Measurements from ENCODE around the gene BNC2.

BNC2 gene

DNA sequence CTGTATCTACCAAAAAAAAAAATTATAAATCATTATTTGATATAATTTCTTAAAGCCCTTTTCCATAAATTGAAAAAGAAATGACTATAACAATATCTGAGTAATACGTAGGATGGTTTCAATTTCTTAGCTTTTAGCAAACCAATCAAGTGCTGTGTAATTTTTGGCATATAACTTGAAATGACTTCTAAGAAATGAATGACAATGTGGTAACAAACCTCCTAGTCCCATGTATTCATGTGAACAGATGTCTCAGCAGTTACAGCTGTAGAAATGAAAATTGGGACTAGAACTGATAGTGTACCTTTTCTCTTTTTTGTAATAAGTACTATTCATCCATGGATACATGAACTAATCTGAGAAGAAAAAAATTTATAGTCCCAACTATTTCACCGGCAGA, 307.0 kb downstream of the BNC2 start:
- H3K36me3 ChIP-seq (ENCODE audit: insufficient read depth, low read length), result no peaks in the 10 kb centered on the region
- peaks cover 10% of the 10 kb centered on the region for H3K4me1 ChIP-seq (ENCODE audit: insufficient read depth, low read length)
- H3K9me3 ChIP-seq (ENCODE audit: insufficient read depth, low read depth, low read length), result no peaks in the 10 kb centered on the region
- H3K27me3 ChIP-seq (ENCODE audit: insufficient read depth, low read length), result no peaks in the 10 kb centered on the region
- H3K9ac ChIP-seq (ENCODE audit: low read depth, low read length), result no peak overlapping the region
- 100% methylated on average over 1 of the region's 2 CpGs for WGBS
- H3K4me3 ChIP-seq (ENCODE audit: low read length), result no peak overlapping the region
- no peak overlapping the region for H3K27ac ChIP-seq (ENCODE audit: low read depth, low read length)

DNA sequence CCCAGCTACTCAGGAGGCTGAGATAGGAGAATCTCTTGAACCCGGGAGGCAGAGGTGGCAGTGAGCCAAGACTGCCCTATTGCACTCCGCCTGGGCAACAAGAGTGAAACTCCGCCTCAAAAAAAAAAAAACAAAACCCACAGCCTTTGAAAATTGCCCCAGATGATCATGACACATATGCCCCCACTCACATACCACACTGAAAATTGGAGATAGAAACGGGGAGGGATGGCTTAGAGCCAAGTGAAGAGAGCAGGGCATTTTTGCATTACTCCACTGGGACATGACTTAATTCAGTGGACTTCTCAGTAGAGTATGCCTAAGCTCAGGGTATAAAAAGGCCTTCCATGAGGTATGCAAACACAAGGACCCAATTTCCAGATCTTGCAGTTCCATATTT, 309.3 kb downstream of the BNC2 start:
- Histone ChIP-seq H3K27ac (ENCODE audit: low read depth, low read length) (no peak overlapping the region), H3K4me3 (ENCODE audit: low read length) (no peak overlapping the region), H3K4me1 (ENCODE audit: insufficient read depth, low read length) (no peaks in the 10 kb centered on the region), H3K27me3 (ENCODE audit: insufficient read depth, low read length) (no peaks in the 10 kb centered on the region), H3K9ac (ENCODE audit: low read depth, low read length) (no peak overlapping the region), H3K36me3 (ENCODE audit: insufficient read depth, low read length) (no peaks in the 10 kb centered on the region), H3K9me3 (ENCODE audit: insufficient read depth, low read depth, low read length) (no peaks in the 10 kb centered on the region)
- 92% methylated on average over 4 of the region's 4 CpGs for WGBS

DNA sequence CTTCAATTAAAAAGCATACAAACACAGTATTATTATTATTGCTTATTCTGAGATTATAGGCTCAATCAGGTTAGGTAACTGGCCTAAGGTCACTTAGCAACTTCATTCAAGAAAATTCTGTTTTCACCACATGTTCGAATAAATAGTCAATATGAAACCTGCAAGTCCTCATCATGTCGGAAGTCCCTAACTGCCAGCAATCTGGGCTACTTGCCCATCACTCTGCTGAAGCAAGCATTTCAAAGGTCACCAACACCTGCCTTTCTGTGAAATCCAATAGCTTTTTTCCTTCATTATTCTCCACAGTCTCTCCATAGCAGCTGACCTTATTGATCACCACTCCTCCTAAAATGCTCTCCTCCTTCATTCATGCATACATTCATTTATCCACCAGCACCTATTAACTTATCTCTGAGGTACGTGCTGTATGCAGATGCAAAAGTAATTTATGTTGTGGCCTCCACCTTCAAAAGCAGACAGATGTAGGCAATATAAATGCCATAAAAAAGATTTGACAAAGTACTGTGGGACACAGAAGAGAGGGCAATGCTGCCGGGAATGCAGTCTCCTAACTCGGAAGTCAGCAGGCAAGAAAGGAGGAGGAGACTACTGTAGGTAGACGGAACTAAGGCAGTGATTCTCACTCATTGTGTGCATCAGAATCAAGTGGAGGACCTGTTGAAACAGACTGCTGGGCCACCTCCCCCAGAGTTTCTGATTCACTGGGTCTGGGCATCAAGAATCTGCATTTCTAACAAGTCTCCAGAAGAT, 310.9 kb downstream of the BNC2 start:
- Histone ChIP-seq H3K27me3 (ENCODE audit: insufficient read depth, low read length) (no peaks in the 10 kb centered on the region), H3K9me3 (ENCODE audit: insufficient read depth, low read depth, low read length) (no peaks in the 10 kb centered on the region), H3K36me3 (ENCODE audit: insufficient read depth, low read length) (no peaks in the 10 kb centered on the region), H3K9ac (ENCODE audit: low read depth, low read length) (no peak overlapping the region), H3K27ac (ENCODE audit: low read depth, low read length) (no peak overlapping the region), H3K4me1 (ENCODE audit: insufficient read depth, low read length) (no peaks in the 10 kb centered on the region), H3K4me3 (ENCODE audit: low read length) (no peak overlapping the region)
- WGBS, result 88% methylated on average over 6 of the region's 6 CpGs

DNA sequence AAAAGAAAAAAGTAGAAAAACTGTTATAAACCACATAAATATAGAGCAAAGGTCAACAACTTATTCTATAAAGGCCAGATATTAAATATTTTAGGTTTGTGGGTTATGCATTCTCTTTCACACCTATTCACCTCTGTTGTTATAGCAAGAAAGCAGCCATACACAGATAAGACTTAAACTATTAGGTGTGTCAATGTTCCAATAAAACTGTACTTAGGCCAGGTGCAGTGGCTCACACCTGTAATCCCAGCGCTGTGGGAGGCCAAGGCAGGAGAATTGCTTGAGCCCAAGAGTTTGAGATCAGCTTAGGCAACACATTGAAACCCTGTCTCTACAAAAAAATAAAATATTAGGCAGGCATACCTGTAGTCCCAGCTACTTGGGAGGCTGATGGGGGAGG, 314.7 kb downstream of the BNC2 start:
- 100% methylated on average over 1 of the region's 1 CpG for whole genome bisulfite sequencing
- no peaks in the 10 kb centered on the region for H3K9me3 ChIP-seq (ENCODE audit: insufficient read depth, low read depth, low read length)
- H3K27me3 ChIP-seq (ENCODE audit: insufficient read depth, low read length), result no peaks in the 10 kb centered on the region
- H3K27ac ChIP-seq (ENCODE audit: low read depth, low read length), result no peak overlapping the region
- peaks cover 9% of the 10 kb centered on the region; the same call in 1 of the 2 replicates for H3K36me3 ChIP-seq (ENCODE audit: insufficient read depth, low read length)
- H3K4me1 ChIP-seq (ENCODE audit: insufficient read depth, low read length), result no peaks in the 10 kb centered on the region
- no peak overlapping the region for H3K9ac ChIP-seq (ENCODE audit: low read depth, low read length)
- H3K4me3 ChIP-seq (ENCODE audit: low read length), result no peak overlapping the region

DNA sequence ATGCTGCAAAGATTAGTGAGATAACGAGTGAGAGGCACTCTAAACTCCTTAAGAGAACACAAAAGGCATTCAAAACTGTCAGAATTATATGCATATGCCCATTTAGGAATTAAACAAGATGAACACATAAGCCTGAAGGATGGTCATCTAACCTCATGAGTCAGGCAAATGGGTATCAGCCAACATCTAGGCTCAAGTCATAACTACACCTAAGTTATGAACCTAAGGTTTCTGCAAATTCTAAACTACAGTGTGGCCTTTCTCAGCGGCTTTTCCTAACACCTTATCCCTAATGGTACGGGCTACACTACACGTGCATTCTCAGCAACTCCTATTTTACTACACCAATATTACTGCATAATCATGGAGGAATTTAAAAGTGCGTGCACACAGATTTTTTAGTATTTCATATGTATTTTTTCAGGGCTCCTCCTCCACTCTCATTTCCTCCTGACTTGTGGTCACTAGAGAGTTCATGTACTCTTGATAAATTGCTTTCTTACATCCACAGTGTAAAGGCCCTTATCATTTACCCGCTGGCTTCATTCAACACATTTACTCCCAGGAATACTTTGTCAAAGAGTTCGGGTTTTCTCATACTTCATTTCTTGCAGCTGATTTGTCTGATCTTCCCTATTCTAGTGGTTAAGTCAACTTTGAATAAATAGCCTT, 316.5 kb downstream of the BNC2 start:
- no peak overlapping the region for H3K27ac ChIP-seq (ENCODE audit: low read depth, low read length)
- H3K9me3 ChIP-seq (ENCODE audit: insufficient read depth, low read depth, low read length), result no peaks in the 10 kb centered on the region
- H3K27me3 ChIP-seq (ENCODE audit: insufficient read depth, low read length), result no peaks in the 10 kb centered on the region
- no peak overlapping the region for H3K4me3 ChIP-seq (ENCODE audit: low read length)
- H3K36me3 ChIP-seq (ENCODE audit: insufficient read depth, low read length), result peaks cover 9% of the 10 kb centered on the region; the same call in 1 of the 2 replicates
- WGBS, result 91% methylated on average over 7 of the region's 7 CpGs
- H3K4me1 ChIP-seq (ENCODE audit: insufficient read depth, low read length), result no peaks in the 10 kb centered on the region
- no peak overlapping the region for H3K9ac ChIP-seq (ENCODE audit: low read depth, low read length)

DNA sequence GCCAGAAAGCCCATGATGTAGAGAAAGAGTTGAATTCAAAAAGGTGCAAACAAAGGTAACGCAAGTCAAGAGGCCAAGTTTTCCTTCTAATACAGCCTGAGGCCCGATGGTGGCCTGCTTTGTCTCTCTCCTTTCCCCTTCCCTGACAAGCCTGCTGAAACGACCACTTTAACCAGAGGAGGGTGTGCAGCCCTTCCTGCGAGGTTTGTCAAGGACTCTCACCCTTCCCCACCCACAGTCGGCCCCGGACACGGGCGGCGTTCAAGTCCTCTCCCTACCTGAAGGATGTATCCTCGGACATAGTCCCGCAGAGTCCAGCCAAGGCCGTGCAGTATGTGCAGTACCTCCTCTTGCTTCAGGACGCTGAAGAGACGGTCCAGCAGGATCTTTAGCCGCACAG, 318.2 kb downstream of the BNC2 start:
- 93% methylated on average over 15 of the region's 15 CpGs for WGBS
- Histone ChIP-seq H3K9me3 (ENCODE audit: insufficient read depth, low read depth, low read length) (no peaks in the 10 kb centered on the region), H3K4me3 (ENCODE audit: low read length) (no peak overlapping the region), H3K27ac (ENCODE audit: low read depth, low read length) (no peak overlapping the region), H3K4me1 (ENCODE audit: insufficient read depth, low read length) (no peaks in the 10 kb centered on the region), H3K27me3 (ENCODE audit: insufficient read depth, low read length) (no peaks in the 10 kb centered on the region), H3K9ac (ENCODE audit: low read depth, low read length) (no peak overlapping the region), H3K36me3 (ENCODE audit: insufficient read depth, low read length) (peaks cover 9% of the 10 kb centered on the region; the same call in 1 of the 2 replicates)

DNA sequence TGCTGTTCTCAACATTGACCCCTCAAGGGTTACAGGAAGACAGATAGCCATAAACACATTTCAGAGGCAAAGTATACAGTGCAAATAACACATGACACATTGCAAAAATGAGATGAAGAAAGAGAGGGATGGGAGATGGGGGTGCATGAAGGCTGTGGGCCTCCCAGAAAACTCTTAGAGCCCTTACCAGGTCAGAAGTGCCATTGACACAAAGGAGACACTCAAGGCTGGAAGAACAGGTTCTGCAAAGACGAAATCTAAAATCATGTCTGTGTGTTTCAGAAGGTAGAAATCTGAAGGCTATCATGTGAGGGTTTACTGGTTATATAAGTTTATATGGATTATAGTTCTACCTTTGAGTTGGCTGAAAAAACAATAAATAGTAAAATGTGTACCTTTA, 318.8 kb downstream of the BNC2 start:
- H3K9me3 ChIP-seq (ENCODE audit: insufficient read depth, low read depth, low read length), result no peaks in the 10 kb centered on the region
- H3K4me1 ChIP-seq (ENCODE audit: insufficient read depth, low read length), result no peaks in the 10 kb centered on the region
- 95% methylated on average over 1 of the region's 1 CpG for WGBS
- peaks cover 9% of the 10 kb centered on the region; the same call in 1 of the 2 replicates for H3K36me3 ChIP-seq (ENCODE audit: insufficient read depth, low read length)
- no peaks in the 10 kb centered on the region for H3K27me3 ChIP-seq (ENCODE audit: insufficient read depth, low read length)
- no peak overlapping the region for H3K27ac ChIP-seq (ENCODE audit: low read depth, low read length)
- no peak overlapping the region for H3K9ac ChIP-seq (ENCODE audit: low read depth, low read length)
- H3K4me3 ChIP-seq (ENCODE audit: low read length), result no peak overlapping the region

DNA sequence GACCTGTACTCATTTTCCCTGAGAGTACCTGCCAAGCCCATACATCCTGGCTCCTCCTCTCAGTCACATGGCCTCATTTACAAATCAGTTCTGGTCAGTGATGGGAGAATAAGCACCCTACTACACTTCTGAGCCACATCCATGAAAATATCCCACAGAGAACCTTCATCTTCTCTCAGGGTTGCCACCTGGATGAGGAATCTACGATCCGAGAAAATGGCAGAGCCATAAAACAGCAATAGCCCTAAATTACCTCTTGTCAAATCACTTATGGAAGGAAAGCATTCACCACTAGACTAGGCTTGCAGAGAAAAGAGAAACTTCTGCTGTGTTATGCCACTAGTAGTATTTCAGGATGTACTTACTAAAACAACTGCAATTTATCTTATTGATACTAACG, 324.8 kb downstream of the BNC2 start:
- no peaks in the 10 kb centered on the region for H3K36me3 ChIP-seq (ENCODE audit: insufficient read depth, low read length)
- H3K9ac ChIP-seq (ENCODE audit: low read depth, low read length), result no peak overlapping the region
- no peak overlapping the region for H3K27ac ChIP-seq (ENCODE audit: low read depth, low read length)
- no peaks in the 10 kb centered on the region for H3K27me3 ChIP-seq (ENCODE audit: insufficient read depth, low read length)
- H3K9me3 ChIP-seq (ENCODE audit: insufficient read depth, low read depth, low read length), result no peaks in the 10 kb centered on the region
- peaks cover 16% of the 10 kb centered on the region for H3K4me1 ChIP-seq (ENCODE audit: insufficient read depth, low read length)
- H3K4me3 ChIP-seq (ENCODE audit: low read length), result no peak overlapping the region
- 100% methylated on average over 2 of the region's 3 CpGs for WGBS

DNA sequence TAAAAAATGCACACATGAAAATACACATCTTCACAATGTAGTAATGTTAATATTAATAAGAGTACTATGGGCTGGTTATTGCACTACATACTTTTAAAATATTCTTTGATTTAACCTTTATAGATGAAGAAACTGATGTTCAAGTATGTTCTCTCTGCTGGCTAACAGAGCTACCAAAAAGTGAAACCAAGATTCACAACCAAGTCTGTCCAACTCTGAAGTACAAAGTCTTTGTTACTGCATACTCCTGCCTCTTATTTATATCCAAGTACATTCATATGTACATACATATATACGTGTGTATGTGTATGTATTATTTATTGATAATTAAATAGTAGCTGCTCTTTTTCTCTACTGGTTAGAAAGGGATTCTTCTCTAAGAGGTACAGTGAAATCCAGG, 325.6 kb downstream of the BNC2 start:
- Histone ChIP-seq H3K4me1 (ENCODE audit: insufficient read depth, low read length) (peaks cover 19% of the 10 kb centered on the region), H3K9ac (ENCODE audit: low read depth, low read length) (no peak overlapping the region), H3K27me3 (ENCODE audit: insufficient read depth, low read length) (no peaks in the 10 kb centered on the region), H3K4me3 (ENCODE audit: low read length) (no peak overlapping the region), H3K9me3 (ENCODE audit: insufficient read depth, low read depth, low read length) (no peaks in the 10 kb centered on the region), H3K36me3 (ENCODE audit: insufficient read depth, low read length) (no peaks in the 10 kb centered on the region), H3K27ac (ENCODE audit: low read depth, low read length) (no peak overlapping the region)
- no CpG with 5 or more reads among the region's 1 CpG for WGBS

DNA sequence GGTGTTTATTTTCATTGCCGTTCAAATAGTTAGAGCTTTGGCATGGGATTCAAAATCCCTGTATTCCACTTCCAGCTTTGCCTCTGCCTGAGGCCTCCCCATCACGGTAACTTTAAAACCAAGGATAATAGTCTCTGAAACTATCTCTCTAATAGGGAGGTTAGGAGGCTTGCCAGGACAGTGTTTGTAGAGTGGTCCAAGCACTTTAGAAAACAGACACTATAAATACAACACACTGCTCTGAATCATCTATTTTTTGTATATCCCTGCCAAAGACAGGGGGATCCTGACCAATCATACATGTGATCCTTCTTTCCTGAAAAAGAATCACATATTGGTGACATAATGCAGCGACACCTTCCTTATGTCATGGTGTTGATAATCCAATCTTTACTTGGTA, 326.8 kb downstream of the BNC2 start:
- Histone ChIP-seq H3K9ac (ENCODE audit: low read depth, low read length) (no peak overlapping the region), H3K36me3 (ENCODE audit: insufficient read depth, low read length) (no peaks in the 10 kb centered on the region), H3K9me3 (ENCODE audit: insufficient read depth, low read depth, low read length) (no peaks in the 10 kb centered on the region), H3K4me1 (ENCODE audit: insufficient read depth, low read length) (peaks cover 19% of the 10 kb centered on the region), H3K27me3 (ENCODE audit: insufficient read depth, low read length) (no peaks in the 10 kb centered on the region), H3K4me3 (ENCODE audit: low read length) (no peak overlapping the region), H3K27ac (ENCODE audit: low read depth, low read length) (no peak overlapping the region)
- 100% methylated on average over 1 of the region's 3 CpGs for WGBS

DNA sequence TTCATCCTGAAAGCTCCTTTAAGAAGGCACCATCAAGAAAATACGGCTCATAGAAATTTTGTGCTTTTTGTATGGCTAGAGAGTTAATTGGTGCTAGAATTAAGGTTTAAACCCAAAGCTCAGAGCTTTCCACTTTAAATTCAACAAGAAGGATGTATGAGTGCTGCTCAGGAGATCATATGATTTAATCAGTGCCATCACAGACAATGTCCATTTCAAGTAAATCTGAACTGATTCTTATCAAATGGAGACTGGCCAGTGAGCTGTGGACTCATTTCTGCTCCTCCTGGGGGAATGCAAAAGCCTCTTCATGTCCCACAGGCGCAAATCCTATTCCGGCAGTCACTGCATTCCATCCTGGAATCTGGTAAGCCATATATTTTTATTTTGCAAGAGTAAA, 327.2 kb downstream of the BNC2 start:
- Histone ChIP-seq H3K9ac (ENCODE audit: low read depth, low read length) (no peak overlapping the region), H3K27ac (ENCODE audit: low read depth, low read length) (no peak overlapping the region), H3K36me3 (ENCODE audit: insufficient read depth, low read length) (no peaks in the 10 kb centered on the region), H3K4me3 (ENCODE audit: low read length) (no peak overlapping the region), H3K9me3 (ENCODE audit: insufficient read depth, low read depth, low read length) (no peaks in the 10 kb centered on the region), H3K27me3 (ENCODE audit: insufficient read depth, low read length) (no peaks in the 10 kb centered on the region), H3K4me1 (ENCODE audit: insufficient read depth, low read length) (peaks cover 19% of the 10 kb centered on the region)
- WGBS, result 98% methylated on average over 3 of the region's 3 CpGs

Data from HUES64 (cell line).